22Rv1 (cell line): Measurements from ENCODE around the gene MXRA7.

Experiments
- H3K27ac ChIP-seq: fragments of 450-650 bp; 2 replicates; pipeline ENCODE4 v1.5.1; 2017
- ZFX ChIP-seq: fragments of 450-650 bp; IDR thresholded peaks from 2 replicates; pipeline ENCODE4 v1.6.1; 2017; ENCODE audit warnings: antibody characterized with exemption, borderline replicate concordance
- TF ChIP-seq, protein P1 (sequence below): fragments of 450-650 bp; IDR thresholded peaks from 2 replicates; pipeline ENCODE4 v1.5.1; 2017; ENCODE audit warnings: mild to moderate bottlenecking

MXRA7 gene

DNA sequence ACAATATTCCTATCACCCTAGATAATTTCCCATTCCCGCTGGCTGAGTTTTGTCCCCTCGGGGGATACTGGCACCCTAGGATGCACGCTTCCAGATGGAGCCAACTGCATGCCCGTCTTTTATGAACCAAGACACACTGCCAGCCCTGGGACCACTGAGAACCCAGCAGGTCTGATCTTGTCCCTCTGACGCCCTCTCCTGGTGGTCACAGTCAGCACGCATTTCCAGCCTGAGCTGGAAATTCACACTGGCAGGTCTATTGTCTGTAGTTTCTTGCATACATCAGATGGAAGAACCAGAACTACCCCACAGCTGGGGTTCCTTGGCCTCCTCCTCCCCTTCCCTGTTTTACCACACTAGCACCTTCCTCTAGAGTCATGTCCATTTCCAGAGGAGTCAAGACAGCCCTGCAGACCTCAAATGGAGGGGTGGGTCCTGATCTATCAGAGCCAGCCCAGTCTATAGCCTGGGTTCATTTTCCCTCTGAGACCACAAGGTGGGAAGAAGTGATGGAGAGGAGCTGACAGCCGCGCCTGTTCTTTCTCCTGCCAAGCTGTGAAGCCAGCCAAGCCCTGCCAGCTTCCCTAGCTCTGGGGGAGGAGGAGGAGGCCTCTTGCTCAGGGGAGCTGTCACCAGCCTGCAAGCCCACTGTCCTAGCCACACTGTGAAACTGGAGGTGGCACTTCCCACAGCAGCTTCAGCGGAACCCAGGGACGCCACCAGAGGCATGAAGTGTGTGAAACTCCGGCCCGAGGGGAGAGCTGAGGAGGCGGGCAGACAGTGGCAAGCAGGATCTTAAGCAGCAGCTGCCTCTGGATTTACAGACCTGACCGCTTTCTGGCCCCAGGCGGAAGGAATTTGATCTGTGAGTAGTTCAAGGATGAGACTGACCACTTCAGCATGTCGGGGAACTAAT is 29.3 kb downstream of the MXRA7 start:
- no peak overlapping the region for H3K27ac ChIP-seq
- TF ChIP-seq, protein P1, sequence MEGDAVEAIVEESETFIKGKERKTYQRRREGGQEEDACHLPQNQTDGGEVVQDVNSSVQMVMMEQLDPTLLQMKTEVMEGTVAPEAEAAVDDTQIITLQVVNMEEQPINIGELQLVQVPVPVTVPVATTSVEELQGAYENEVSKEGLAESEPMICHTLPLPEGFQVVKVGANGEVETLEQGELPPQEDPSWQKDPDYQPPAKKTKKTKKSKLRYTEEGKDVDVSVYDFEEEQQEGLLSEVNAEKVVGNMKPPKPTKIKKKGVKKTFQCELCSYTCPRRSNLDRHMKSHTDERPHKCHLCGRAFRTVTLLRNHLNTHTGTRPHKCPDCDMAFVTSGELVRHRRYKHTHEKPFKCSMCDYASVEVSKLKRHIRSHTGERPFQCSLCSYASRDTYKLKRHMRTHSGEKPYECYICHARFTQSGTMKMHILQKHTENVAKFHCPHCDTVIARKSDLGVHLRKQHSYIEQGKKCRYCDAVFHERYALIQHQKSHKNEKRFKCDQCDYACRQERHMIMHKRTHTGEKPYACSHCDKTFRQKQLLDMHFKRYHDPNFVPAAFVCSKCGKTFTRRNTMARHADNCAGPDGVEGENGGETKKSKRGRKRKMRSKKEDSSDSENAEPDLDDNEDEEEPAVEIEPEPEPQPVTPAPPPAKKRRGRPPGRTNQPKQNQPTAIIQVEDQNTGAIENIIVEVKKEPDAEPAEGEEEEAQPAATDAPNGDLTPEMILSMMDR, result peak; percentile 89
- no peak for TF ChIP-seq ZFX

GRCh38 chr17:76679239-76679638 is 31.5 kb downstream of the MXRA7 start:
- TF ChIP-seq ZFX, result no peak
- TF ChIP-seq, protein P1, result no peak
- H3K27ac ChIP-seq, result no peak overlapping the region

GRCh38 chr17:76678330-76678729 is 32.4 kb downstream of the MXRA7 start:
- TF ChIP-seq, protein P1, result no peak
- TF ChIP-seq ZFX, result no peak
- no peak overlapping the region for H3K27ac ChIP-seq

DNA sequence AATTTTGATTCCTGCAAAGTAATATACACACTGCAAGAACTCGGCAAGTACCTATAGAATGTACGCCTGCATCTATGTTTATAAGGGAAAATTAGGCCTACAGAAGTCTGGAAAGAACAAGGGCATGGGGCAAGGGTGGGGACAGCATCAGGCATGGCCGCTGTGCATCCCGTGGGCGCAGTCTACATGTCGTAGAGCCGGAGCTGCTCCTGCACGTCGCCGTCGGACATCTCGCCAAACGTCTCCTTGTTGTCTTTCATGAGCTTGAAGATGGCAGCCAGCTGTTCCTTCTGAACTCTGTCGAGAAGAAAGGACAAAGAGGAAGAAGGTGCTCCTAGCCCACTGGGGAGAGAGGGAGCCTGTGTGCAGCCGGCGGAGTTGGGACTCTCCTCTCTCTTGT is 33.4 kb downstream of the MXRA7 start:
- no peak overlapping the region for H3K27ac ChIP-seq
- TF ChIP-seq, protein P1, result no peak
- no peak for TF ChIP-seq ZFX

DNA sequence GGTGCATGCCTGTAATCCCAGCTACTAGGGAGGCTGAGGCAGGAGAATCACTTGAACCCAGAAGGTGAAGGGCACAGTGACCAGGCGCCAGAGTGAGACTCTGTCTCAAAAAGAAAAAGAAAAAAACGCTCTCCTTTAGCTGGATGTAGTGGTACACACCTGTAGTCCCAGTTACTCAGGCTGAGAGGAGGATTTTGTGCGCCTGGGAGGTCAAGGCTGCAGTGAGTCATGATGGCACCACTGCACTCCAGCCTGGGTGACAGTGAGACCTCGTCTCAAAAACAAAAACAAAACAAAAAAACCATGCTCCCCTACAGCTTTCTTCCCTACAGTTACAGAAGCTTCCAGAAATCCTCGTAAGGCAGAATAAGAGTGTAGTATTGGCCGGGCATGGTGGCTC is 34.1 kb downstream of the MXRA7 start:
- H3K27ac ChIP-seq, result no peak overlapping the region
- TF ChIP-seq, protein P1, result no peak
- no peak for TF ChIP-seq ZFX

- no peak for TF ChIP-seq ZFX
- TF ChIP-seq, protein P1, result no peak
- no peak overlapping the region for H3K27ac ChIP-seq
Measured at GRCh38 chr17:76675648-76676047, 35.1 kb downstream of the MXRA7 start.

DNA sequence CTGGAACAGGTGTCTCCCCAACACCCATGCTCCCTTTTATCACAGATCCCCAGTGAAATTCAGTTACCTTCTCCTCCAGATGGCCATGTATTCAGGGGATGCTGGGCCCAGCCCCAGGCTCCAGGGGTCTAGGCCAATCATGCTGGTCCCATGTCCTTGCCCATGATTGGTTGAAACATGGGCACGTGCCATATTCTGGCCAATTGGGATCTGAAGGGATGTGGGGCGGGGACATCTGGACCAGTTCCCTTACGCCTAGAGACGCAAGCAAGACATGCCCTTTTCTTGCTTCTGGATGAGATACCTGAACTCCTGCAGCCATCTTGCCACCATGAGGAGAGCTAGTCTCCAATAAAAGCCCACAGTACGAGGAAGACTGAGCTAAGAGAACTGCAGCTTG is 36.2 kb downstream of the MXRA7 start:
- no peak overlapping the region for H3K27ac ChIP-seq
- TF ChIP-seq ZFX, result no peak
- TF ChIP-seq, protein P1, result no peak
